ENCODE results near the gene SH3BP5. TPM values are rescaled to one million over a fixed set of nuclear protein-coding genes. Genes with fewer than 3 reads are reported as not detected.

Gene SH3BP5
- polyA plus RNA-seq, 1 of the 3 experiments (the other 2 are of a cell fraction): 29.5 TPM

DNA sequence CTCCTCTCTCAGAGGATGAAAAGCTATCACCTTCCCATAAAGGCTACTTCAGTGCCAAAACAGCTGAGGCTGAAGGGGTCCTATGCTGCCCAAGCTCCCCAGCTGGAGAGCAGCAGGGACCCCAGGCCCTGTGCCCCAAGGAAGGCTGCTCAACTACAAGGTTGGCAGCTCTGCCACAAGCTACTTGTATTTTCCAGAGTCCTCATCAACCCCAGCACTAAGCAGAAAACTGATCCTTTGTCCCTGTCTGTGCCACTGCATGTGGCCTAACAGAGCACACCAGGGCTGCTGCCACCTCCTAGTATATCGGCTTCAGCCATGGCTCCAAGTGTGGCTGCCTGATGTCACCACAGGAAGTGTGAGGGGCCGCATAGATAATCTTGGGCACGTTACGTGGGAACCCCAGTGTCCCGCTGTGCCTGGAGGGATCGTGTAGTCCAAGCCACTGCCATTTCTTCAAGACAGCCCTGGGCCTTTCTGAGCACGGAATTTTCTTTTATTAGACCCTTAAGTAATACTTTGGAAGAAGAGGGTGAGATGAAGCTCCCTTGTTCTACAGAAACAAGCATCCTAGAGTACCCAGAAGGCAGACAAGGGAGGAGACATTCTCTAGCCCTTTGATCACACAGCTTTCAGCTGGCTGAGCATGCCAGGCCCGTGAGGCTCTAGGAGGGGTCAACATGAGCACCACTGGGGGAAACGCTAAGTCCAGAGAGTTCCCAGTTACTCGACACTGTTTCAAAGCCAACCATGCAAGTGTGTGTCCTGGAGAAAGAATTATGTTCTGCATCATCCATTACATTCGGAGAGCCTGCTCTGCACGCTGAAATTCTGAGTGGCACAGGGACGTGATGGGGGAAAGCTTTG is 65.6 kb downstream of the SH3BP5 start:
- Histone ChIP-seq H3K4me3 (ENCODE audit: low read depth in 2 of 2, low read length in 1 of 2) (no peak overlapping the region), H3K27ac (ENCODE audit: low read depth in 2 of 2, low read length in 1 of 2) (no peak overlapping the region), H2AFZ (ENCODE audit: low read depth) (no peak overlapping the region), H3K27me3 (ENCODE audit: insufficient read depth) (no peaks in the 10 kb centered on the region), H4K20me1 (ENCODE audit: insufficient read depth) (no peaks in the 10 kb centered on the region), H3K9ac (no peak overlapping the region), H3K36me3 (replicated peaks in 1 of 2; ENCODE audit: control insufficient read depth in 1 of 2, insufficient read depth in 2 of 2, low read length in 1 of 2) (no peaks in the 10 kb centered on the region), H3K4me1 (ENCODE audit: control insufficient read depth in 1 of 2, insufficient read depth in 2 of 2, low read depth in 1 of 2, low read length in 1 of 2) (peaks cover 2 to 20% of the 10 kb centered on the region in 2 experiments; a peak in 3 of 4 replicates), H3K4me2 (no peak overlapping the region), H3F3A (replicated peaks; ENCODE audit: insufficient read depth) (peaks cover 11% of the 10 kb centered on the region), H3K9me2 (no peaks in the 10 kb centered on the region), H3K9me3 (no peaks in the 10 kb centered on the region), H3K79me2 (ENCODE audit: insufficient read depth) (no peaks in the 10 kb centered on the region)
- ChIA-PET POLR2A (no interaction called here), CTCF (interaction anchor here (0.9 to 8.0 kb wide), 25 partner anchors 9 to 302 kb away, joined by 3 to 85 read pairs (median 8); partner anchors contain the start of gene SH3BP5)
- DNase-seq: no peak
- TF ChIP-seq RXRA (IDR thresholded peaks at IDR 0.05; ENCODE audit: borderline replicate concordance, low read depth) (no peak), CHD2 (IDR thresholded peaks at IDR 0.05; ENCODE audit: low read length, partially characterized antibody) (no peak), SMC3 (IDR thresholded peaks at IDR 0.05; ENCODE audit: low read depth, low read length) (no peak), GABPA (IDR thresholded peaks at IDR 0.05; ENCODE audit: low read depth) (no peak), RFX5 (IDR thresholded peaks at IDR 0.05; ENCODE audit: low read length) (no peak), EZH2phosphoT487 (IDR thresholded peaks at IDR 0.05; ENCODE audit: borderline replicate concordance, low read depth) (no peak), POLR2AphosphoS5 (IDR thresholded peaks at IDR 0.05; ENCODE audit: low read depth, low read length) (no peak)
- 87% methylated on average over 13 of the region's 13 CpGs for WGBS (ENCODE audit: low lambda C conversion rate)

DNA sequence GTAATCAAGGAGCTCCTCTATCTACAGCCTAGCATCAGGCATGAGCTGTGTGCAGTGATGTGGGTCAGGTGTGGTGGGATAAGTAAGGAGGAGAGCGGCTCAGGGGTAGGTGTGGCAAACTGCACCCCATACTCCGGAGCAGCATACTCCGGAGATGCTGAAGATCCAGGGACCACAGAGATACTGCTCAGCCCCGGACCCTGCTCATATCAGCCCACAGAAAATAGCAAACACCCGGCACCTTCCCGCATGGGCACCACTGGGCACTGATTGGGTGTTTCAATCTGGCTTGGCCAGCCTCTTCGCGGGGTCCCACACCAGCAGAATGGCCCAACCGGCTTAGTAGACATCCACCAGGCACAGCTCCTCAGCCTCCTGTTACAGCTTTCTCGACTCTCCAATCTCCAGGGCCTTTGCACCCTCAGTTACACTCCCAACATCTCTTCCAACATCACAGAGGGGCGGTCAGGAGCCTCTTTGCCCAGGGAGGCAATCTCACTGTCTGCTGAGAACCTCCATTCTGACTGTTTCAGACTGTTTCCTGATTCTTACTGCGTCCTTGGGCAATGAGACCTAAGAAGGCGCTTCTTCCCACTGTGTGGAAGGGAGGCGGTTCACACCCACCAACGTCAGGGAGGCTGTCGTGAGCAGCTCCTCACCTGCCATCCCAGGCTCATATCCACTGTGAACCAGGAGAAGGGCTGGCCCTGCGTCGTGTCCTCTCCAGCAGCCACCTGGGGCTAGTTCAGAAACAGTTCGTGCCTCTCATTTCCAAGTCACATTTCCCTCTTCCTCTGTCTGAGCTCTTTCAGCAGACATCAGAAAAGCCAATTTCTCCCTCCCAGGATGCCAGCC is 66.5 kb downstream of the SH3BP5 start:
- ChIA-PET CTCF (interaction anchor here (0.9 to 8.0 kb wide), 15 partner anchors 12 to 291 kb away, joined by 3 to 85 read pairs (median 6); partner anchors contain the start of genes CAPN7 and SH3BP5), POLR2A (no interaction called here)
- H3K4me2 ChIP-seq: no peak overlapping the region
- no peak for DNase-seq
- H3K9me3 ChIP-seq: no peaks in the 10 kb centered on the region
- no peak overlapping the region for H3K4me3 ChIP-seq (ENCODE audit: low read depth in 2 of 2, low read length in 1 of 2)
- no peak overlapping the region for H2AFZ ChIP-seq (ENCODE audit: low read depth)
- 91% methylated on average over 12 of the region's 19 CpGs for WGBS (ENCODE audit: low lambda C conversion rate)
- peaks cover 11% of the 10 kb centered on the region for H3F3A ChIP-seq (replicated peaks; ENCODE audit: insufficient read depth)
- H3K27ac ChIP-seq (ENCODE audit: low read depth in 2 of 2, low read length in 1 of 2): no peak overlapping the region
- H3K9me2 ChIP-seq: no peaks in the 10 kb centered on the region
- H3K79me2 ChIP-seq (ENCODE audit: insufficient read depth): no peaks in the 10 kb centered on the region
- peaks cover 2 to 20% of the 10 kb centered on the region in 2 experiments; a peak in 3 of 4 replicates for H3K4me1 ChIP-seq (ENCODE audit: control insufficient read depth in 1 of 2, insufficient read depth in 2 of 2, low read depth in 1 of 2, low read length in 1 of 2)
- H3K36me3 ChIP-seq (replicated peaks in 1 of 2; ENCODE audit: control insufficient read depth in 1 of 2, insufficient read depth in 2 of 2, low read length in 1 of 2): peaks cover under 1 to 5% of the 10 kb centered on the region in 2 experiments
- H3K27me3 ChIP-seq (ENCODE audit: insufficient read depth): no peaks in the 10 kb centered on the region
- no peak overlapping the region for H3K9ac ChIP-seq
- no peaks in the 10 kb centered on the region for H4K20me1 ChIP-seq (ENCODE audit: insufficient read depth)
- TF ChIP-seq CHD2 (IDR thresholded peaks at IDR 0.05; ENCODE audit: low read length, partially characterized antibody) (no peak), MEF2A (IDR thresholded peaks at IDR 0.05; ENCODE audit: borderline replicate concordance, low read depth) (no peak), FOXM1 (IDR thresholded peaks at IDR 0.05; ENCODE audit: low read depth) (no peak), NFIC (IDR thresholded peaks at IDR 0.05; ENCODE audit: borderline replicate concordance) (no peak), GABPA (IDR thresholded peaks at IDR 0.05; ENCODE audit: low read depth) (no peak), TCF12 (IDR thresholded peaks at IDR 0.05) (no peak), POLR2AphosphoS5 (IDR thresholded peaks at IDR 0.05; ENCODE audit: low read depth, low read length) (no peak), GATA2 (CRISPR knock-in tag; IDR thresholded peaks at IDR 0.05) (no peak), FOSL2 (IDR thresholded peaks at IDR 0.05; ENCODE audit: borderline replicate concordance, low read depth) (no peak), RXRA (IDR thresholded peaks at IDR 0.05; ENCODE audit: borderline replicate concordance, low read depth) (no peak)
- TF ChIP-seq, protein P1, sequence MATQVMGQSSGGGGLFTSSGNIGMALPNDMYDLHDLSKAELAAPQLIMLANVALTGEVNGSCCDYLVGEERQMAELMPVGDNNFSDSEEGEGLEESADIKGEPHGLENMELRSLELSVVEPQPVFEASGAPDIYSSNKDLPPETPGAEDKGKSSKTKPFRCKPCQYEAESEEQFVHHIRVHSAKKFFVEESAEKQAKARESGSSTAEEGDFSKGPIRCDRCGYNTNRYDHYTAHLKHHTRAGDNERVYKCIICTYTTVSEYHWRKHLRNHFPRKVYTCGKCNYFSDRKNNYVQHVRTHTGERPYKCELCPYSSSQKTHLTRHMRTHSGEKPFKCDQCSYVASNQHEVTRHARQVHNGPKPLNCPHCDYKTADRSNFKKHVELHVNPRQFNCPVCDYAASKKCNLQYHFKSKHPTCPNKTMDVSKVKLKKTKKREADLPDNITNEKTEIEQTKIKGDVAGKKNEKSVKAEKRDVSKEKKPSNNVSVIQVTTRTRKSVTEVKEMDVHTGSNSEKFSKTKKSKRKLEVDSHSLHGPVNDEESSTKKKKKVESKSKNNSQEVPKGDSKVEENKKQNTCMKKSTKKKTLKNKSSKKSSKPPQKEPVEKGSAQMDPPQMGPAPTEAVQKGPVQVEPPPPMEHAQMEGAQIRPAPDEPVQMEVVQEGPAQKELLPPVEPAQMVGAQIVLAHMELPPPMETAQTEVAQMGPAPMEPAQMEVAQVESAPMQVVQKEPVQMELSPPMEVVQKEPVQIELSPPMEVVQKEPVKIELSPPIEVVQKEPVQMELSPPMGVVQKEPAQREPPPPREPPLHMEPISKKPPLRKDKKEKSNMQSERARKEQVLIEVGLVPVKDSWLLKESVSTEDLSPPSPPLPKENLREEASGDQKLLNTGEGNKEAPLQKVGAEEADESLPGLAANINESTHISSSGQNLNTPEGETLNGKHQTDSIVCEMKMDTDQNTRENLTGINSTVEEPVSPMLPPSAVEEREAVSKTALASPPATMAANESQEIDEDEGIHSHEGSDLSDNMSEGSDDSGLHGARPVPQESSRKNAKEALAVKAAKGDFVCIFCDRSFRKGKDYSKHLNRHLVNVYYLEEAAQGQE (IDR thresholded peaks at IDR 0.05; ENCODE audit: low read depth, low read length): no peak
- TF ChIP-seq, protein P2, sequence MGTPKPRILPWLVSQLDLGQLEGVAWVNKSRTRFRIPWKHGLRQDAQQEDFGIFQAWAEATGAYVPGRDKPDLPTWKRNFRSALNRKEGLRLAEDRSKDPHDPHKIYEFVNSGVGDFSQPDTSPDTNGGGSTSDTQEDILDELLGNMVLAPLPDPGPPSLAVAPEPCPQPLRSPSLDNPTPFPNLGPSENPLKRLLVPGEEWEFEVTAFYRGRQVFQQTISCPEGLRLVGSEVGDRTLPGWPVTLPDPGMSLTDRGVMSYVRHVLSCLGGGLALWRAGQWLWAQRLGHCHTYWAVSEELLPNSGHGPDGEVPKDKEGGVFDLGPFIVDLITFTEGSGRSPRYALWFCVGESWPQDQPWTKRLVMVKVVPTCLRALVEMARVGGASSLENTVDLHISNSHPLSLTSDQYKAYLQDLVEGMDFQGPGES (IDR thresholded peaks at IDR 0.05; ENCODE audit: low read depth, low read length): no peak
- TF ChIP-seq, protein P3, sequence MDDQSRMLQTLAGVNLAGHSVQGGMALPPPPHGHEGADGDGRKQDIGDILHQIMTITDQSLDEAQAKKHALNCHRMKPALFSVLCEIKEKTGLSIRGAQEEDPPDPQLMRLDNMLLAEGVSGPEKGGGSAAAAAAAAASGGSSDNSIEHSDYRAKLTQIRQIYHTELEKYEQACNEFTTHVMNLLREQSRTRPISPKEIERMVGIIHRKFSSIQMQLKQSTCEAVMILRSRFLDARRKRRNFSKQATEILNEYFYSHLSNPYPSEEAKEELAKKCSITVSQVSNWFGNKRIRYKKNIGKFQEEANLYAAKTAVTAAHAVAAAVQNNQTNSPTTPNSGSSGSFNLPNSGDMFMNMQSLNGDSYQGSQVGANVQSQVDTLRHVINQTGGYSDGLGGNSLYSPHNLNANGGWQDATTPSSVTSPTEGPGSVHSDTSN (IDR thresholded peaks at IDR 0.05): no peak
